ENCODE measurements around the gene SEPTIN2.

Gene SEPTIN2

DNA sequence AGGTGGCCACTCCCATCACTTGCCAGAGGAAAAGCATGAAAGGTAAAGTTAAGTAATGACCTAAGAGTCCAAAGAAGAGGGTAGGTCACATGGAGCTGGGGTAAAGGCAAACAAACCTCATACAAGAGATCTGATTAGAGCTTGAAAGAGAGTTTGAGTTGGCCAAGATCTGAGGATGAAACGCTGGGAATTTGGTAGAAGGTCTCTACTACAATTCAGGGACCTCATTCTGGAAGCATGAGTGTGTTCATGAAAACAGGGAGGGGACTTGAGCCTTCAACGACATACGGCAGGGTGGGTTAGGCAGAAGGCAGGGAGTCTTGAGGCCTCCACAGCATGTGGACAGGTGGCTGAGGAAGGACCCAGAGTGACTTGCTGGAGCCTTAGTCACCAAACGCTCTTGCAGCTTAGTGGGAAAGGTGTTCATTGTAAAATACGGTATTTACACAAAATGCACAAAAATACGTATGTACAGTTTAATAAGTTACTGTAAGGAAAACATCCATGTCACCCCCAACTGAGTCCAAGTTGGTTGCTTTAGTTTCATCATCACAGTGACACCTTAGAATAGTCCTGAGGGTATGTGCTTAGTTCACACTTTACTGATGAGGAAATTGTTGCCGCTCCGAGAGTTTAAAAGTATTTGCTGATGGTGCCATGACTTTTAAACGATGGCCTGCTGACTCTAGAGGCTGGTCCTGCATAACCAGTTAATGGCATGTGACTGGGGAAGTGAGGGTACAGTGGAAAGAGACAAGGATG, 35.3 kb downstream of the SEPTIN2 start:
- H3K36me3 ChIP-seq (replicated peaks): peaks cover 76% of the 10 kb centered on the region
- no peaks in the 10 kb centered on the region for H3K27me3 ChIP-seq (replicated peaks)
- H3K4me3 ChIP-seq (ENCODE audit: low read depth, low read length): no peak overlapping the region
- no peak overlapping the region for H3K27ac ChIP-seq
- TF ChIP-seq, protein P1, sequence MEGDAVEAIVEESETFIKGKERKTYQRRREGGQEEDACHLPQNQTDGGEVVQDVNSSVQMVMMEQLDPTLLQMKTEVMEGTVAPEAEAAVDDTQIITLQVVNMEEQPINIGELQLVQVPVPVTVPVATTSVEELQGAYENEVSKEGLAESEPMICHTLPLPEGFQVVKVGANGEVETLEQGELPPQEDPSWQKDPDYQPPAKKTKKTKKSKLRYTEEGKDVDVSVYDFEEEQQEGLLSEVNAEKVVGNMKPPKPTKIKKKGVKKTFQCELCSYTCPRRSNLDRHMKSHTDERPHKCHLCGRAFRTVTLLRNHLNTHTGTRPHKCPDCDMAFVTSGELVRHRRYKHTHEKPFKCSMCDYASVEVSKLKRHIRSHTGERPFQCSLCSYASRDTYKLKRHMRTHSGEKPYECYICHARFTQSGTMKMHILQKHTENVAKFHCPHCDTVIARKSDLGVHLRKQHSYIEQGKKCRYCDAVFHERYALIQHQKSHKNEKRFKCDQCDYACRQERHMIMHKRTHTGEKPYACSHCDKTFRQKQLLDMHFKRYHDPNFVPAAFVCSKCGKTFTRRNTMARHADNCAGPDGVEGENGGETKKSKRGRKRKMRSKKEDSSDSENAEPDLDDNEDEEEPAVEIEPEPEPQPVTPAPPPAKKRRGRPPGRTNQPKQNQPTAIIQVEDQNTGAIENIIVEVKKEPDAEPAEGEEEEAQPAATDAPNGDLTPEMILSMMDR (IDR thresholded peaks at IDR 0.05; ENCODE audit: low read depth, low read length, missing control alignments): no peak
- in situ Hi-C loops (cut with HindIII; ENCODE audit: low pct_ligation_motif_present, low sequenced_read_pairs): no loop called here
- DNase-seq: no peak

DNA sequence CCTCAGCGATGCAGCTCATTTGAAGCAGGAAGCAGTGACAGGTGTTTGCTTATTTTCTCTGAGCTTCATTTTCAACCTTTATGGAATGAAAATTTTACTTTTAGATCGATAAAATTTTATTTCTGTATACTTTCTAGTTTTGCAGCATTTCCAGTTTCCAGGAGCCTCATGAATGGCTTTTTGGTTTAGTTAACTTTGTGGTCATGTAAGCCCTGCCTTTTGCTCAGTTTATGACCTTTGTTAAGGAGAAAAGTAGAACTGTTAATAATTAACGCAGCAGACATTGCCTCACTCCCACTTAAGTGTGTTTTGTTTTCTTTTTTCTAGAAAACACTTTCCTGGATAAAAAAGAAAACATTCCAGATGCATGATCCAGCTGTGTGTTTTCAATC, 35.9 kb downstream of the SEPTIN2 start:
- no peak overlapping the region for H3K27ac ChIP-seq
- in situ Hi-C loops (cut with HindIII; ENCODE audit: low pct_ligation_motif_present, low sequenced_read_pairs): no loop called here
- no peak for DNase-seq
- H3K4me3 ChIP-seq (ENCODE audit: low read depth, low read length): no peak overlapping the region
- H3K36me3 ChIP-seq (replicated peaks): peaks cover 71% of the 10 kb centered on the region
- no peaks in the 10 kb centered on the region for H3K27me3 ChIP-seq (replicated peaks)
- TF ChIP-seq, protein P1 (IDR thresholded peaks at IDR 0.05; ENCODE audit: low read depth, low read length, missing control alignments): no peak

DNA sequence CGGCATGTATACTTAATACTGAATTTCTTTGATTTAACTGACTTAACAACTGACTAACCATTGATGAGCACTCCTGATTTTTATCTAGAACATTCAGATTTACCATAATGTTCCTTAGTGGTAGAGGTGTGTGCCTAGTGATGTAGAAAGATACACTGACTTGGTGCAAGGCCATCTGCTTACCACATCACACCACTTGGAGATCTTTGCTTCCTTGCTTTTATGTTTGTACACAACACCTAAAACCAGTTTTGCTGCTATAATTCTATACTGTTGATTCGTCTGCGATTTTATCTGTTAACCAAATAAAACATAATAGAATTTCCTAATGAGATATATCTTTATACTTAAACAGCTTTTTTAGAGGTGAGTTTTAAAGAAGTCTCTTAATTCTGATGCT, 36.5 kb downstream of the SEPTIN2 start:
- H3K27me3 ChIP-seq (replicated peaks): no peaks in the 10 kb centered on the region
- no peak overlapping the region for H3K27ac ChIP-seq
- H3K4me3 ChIP-seq (ENCODE audit: low read depth, low read length): no peak overlapping the region
- in situ Hi-C loops (cut with HindIII; ENCODE audit: low pct_ligation_motif_present, low sequenced_read_pairs): no loop called here
- DNase-seq: no peak
- H3K36me3 ChIP-seq (replicated peaks): peaks cover 65% of the 10 kb centered on the region
- TF ChIP-seq, protein P1 (IDR thresholded peaks at IDR 0.05; ENCODE audit: low read depth, low read length, missing control alignments): no peak

DNA sequence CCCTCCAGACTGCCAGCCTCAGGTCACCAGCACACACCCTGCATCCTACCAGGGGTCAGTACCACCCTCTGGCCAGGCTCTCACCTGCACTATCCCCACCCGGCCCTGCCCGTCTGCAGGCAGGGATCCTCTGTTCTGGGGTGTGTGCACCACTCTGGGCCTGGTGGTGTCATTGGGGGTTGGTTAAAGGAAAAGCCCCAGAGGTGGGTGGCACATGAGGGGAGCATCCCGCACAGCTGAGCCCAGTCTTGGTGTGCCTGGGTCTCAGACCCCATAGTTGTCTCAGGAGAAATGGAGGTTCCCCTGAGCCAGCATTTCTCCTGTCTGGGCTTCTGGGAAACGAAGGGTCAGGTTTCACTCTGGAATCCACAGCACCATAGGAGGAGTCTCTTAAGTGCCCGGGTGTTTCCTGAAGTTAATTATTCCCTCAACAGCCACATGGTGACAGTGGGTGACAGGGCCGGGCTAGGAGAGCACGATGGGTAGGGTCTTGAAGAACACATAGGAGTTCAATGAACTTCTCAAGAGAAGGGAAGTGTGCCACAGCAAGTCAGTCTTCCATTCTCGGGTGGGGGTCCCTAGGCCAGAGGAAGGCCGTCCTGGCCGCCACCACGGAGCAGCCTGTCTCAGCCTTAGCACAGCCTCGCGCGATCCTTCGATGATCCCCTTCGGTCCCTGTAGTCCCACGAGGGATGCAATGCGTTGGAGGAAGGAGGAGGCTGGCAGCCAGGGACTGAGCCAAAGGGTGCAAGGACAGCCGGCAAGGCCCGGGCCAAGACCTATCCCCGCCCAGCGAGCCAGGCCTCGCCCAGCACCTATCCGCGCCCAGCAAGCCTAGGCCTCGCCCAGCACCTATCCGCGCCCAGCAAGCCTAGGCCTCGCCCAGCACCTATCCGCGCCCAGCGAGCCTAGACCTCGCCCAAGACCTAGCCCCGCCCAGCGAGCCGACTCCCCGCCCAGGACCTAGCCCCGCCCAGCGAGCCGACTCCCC, 39.2 kb downstream of the SEPTIN2 start:
- peak; percentile 65 for DNase-seq
- Histone ChIP-seq H3K27ac (no peak overlapping the region), H3K36me3 (replicated peaks) (peaks cover 41% of the 10 kb centered on the region), H3K4me3 (ENCODE audit: low read depth, low read length) (peak overlapping the region; percentile 35), H3K27me3 (replicated peaks) (no peaks in the 10 kb centered on the region)
- TF ChIP-seq, protein P1 (IDR thresholded peaks at IDR 0.05; ENCODE audit: low read depth, low read length, missing control alignments): no peak
- in situ Hi-C loops (cut with HindIII; ENCODE audit: low pct_ligation_motif_present, low sequenced_read_pairs): no loop called here

DNA sequence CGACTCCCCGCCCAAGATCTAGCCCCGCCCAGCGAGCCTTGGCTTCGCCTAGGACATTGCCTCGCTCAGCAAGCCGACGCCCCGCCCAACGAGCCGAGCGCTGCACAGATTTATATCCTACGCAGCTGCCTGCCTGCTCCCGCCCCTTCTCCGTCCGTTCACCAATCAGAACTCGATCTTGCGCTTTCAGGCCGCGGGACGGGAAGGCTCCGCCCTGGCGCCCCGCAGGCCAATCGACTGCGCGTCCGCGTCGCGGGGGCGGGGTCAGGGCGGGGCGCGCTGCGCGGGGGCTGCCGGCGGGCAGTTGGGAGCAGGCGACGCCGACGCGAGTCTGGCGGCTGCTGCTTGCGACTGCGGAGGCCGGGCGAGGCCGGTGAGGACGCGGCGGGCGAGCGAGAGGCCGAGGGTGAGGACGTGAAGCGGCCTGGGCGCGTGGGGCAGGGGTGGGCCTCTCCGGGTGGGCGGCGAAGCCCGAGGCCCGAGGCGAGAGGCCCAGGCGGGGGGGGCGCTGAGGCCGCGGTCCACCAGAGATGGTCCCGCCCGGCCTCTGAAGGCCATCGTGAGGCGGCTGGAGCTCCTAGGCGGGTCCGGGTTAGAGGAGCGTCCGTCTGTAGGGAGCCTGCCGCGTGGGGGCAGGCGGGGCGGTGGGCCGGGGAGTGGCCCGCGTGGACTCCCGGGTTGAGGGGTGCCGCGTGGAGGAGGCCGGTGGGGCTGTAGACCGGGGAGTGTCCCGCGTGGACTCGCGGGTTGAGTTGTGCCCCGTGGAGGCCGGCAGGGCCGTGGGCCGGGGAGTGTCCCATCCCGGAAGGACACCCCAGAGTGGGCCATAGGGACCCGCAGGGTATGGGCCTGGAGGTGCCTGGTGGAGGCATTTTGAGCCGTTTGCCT, 40.5 kb downstream of the SEPTIN2 start, which contains the start of gene FARP2:
FARP2 (plus strand) TSS at position 303 of the 888 bp plus-strand sequence. CDS start 16,823 bp downstream, outside the sequence.
- Histone ChIP-seq H3K27me3 (replicated peaks) (no peaks in the 10 kb centered on the region), H3K36me3 (replicated peaks) (peaks cover 31% of the 10 kb centered on the region), H3K4me3 (ENCODE audit: low read depth, low read length) (peak within 1 kb of the TSS; percentile 87), H3K27ac (peak within 1 kb of the TSS; percentile 59)
- TF ChIP-seq, protein P1 (IDR thresholded peaks at IDR 0.05; ENCODE audit: low read depth, low read length, missing control alignments): no peak
- in situ Hi-C loops (cut with HindIII; ENCODE audit: low pct_ligation_motif_present, low sequenced_read_pairs): no loop called here
- DNase-seq: peak; percentile 98

Measured in brain microvascular endothelial cell (primary cell).